Activated CD8-positive, alpha-beta T cell treated with anti-CD3 and anti-CD28 coated beads for 36 hours (primary cell): Measurements from ENCODE around the gene RNF157. TPM values are rescaled to one million over a fixed set of nuclear protein-coding genes. Genes with fewer than 3 reads are reported as not detected.

Experiments
- ATAC-seq: fragments of 200-7000 bp; cut with Tn5 transposase; one replicate; pipeline ENCODE4 v1.10.0; 2021; ENCODE audit warnings: mild to moderate bottlenecking, moderate library complexity
- CTCF ChIA-PET: fragments of 350-600 bp; sonication (Branson Sonifier 250); formaldehyde crosslinking; loops from one replicate; lab custom pipeline; 2021; ENCODE audit warnings: antibody characterized with exemption; lab: Charles Lee
- POLR2A ChIA-PET: fragments of 350-600 bp; sonication (Branson Sonifier 250); formaldehyde crosslinking; loops from one replicate; lab custom pipeline; 2021; ENCODE audit warnings: antibody characterized with exemption; lab: Charles Lee
- DNase-seq: peaks from one replicate; pipeline ENCODE4 v3.0.0-alpha.2; 2020
- H3K27ac Mint-ChIP-seq: one replicate; pipeline ENCODE4 v1.8.0; 2021; ENCODE audit warnings: mild to moderate bottlenecking, mixed read lengths
- H3K27me3 Mint-ChIP-seq: one replicate; pipeline ENCODE4 v1.8.0; 2021; ENCODE audit warnings: mixed read lengths
- H3K36me3 Mint-ChIP-seq: one replicate; pipeline ENCODE4 v1.8.0; 2021; ENCODE audit warnings: low read depth, mixed read lengths
- H3K4me1 Mint-ChIP-seq: one replicate; pipeline ENCODE4 v1.8.0; 2021; ENCODE audit warnings: low read depth, mixed read lengths
- H3K4me3 Mint-ChIP-seq: one replicate; pipeline ENCODE4 v1.8.0; 2021; ENCODE audit warnings: mild to moderate bottlenecking, moderate library complexity, mixed read lengths
- H3K9me3 Mint-ChIP-seq: one replicate; pipeline ENCODE4 v1.8.0; 2021; ENCODE audit warnings: mixed read lengths
- intact Hi-C: fragments of 100-400 bp; cut with micrococcal nuclease; formaldehyde crosslinking; loops from one replicate; pipeline ENCODE4 v1.10.0; 2022
- total RNA-seq, 2 experiments: library from RNA; stranded (reverse); gene quantifications; one replicate each; pipeline ENCODE4 v1.2.3, GENCODE V29; 2021
- TF ChIP-seq, protein P1 (sequence below): fragments of 200-600 bp; IDR thresholded peaks from one replicate; pipeline ENCODE4 v1.8.0; 2022; ENCODE audit warnings: antibody characterized with exemption, mild to moderate bottlenecking

The RNF157 gene
- total RNA-seq, 2 experiments from 2014 or later = 37.2 to 44.5 TPM

DNA sequence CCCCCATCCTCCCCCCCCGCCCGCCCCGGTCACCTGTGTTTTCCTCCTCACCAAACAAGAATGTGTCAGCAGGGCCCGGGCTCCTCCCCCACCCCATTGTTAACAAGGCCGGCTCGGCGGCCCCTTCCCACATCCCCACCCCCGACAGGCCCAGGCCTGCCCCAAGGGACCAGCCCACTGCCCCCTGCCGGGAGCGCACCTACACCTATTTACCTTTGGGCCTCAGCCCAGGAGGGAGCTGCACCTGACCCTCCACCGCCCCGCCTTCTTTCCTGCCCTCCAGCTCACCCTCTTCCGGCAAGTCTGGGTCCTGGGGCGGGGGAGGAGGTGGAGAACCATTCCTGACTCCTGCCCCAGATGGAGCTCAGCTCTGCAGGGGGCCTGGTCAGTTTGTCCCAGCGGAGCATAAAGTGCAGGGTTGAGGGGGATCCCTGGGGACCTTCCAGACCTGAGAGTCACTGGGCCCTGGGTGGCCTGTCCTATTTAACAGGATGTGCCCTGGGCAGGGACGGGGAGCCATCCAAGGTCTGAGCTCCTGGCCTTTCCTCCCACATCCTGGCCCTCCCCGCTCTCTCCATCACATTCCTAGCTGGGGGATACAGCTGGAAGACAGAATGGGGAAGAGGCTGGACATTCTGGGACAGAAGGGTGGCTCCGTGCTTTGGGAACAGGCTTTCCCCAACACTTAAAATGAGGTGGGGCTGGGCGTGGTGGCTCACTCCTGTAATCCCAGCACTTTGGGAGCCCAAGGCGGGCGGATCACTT lies 107.5 kb downstream of the RNF157 start:
- H3K27me3 Mint-ChIP-seq = no peaks in the 10 kb centered on the region
- no peaks in the 10 kb centered on the region for H3K36me3 Mint-ChIP-seq
- H3K4me3 Mint-ChIP-seq = no peak overlapping the region
- ChIA-PET CTCF (interaction anchor here (2.9 to 3.0 kb wide), 3 partner anchors 8 to 147 kb away, joined by 10 to 18 read pairs (median 13); no protein-coding TSS in a partner anchor), POLR2A (interaction anchor here (0.6 to 1.2 kb wide), 5 partner anchors 11 to 222 kb away, joined by 3 to 4 read pairs (median 3); no protein-coding TSS in a partner anchor)
- no peaks in the 10 kb centered on the region for H3K9me3 Mint-ChIP-seq
- TF ChIP-seq, protein P1, sequence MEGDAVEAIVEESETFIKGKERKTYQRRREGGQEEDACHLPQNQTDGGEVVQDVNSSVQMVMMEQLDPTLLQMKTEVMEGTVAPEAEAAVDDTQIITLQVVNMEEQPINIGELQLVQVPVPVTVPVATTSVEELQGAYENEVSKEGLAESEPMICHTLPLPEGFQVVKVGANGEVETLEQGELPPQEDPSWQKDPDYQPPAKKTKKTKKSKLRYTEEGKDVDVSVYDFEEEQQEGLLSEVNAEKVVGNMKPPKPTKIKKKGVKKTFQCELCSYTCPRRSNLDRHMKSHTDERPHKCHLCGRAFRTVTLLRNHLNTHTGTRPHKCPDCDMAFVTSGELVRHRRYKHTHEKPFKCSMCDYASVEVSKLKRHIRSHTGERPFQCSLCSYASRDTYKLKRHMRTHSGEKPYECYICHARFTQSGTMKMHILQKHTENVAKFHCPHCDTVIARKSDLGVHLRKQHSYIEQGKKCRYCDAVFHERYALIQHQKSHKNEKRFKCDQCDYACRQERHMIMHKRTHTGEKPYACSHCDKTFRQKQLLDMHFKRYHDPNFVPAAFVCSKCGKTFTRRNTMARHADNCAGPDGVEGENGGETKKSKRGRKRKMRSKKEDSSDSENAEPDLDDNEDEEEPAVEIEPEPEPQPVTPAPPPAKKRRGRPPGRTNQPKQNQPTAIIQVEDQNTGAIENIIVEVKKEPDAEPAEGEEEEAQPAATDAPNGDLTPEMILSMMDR = no peak
- intact Hi-C loops = no loop called here
- DNase-seq (no peak), ATAC-seq (no peak)
- H3K4me1 Mint-ChIP-seq = peaks cover 18% of the 10 kb centered on the region
- no peak overlapping the region for H3K27ac Mint-ChIP-seq

DNA sequence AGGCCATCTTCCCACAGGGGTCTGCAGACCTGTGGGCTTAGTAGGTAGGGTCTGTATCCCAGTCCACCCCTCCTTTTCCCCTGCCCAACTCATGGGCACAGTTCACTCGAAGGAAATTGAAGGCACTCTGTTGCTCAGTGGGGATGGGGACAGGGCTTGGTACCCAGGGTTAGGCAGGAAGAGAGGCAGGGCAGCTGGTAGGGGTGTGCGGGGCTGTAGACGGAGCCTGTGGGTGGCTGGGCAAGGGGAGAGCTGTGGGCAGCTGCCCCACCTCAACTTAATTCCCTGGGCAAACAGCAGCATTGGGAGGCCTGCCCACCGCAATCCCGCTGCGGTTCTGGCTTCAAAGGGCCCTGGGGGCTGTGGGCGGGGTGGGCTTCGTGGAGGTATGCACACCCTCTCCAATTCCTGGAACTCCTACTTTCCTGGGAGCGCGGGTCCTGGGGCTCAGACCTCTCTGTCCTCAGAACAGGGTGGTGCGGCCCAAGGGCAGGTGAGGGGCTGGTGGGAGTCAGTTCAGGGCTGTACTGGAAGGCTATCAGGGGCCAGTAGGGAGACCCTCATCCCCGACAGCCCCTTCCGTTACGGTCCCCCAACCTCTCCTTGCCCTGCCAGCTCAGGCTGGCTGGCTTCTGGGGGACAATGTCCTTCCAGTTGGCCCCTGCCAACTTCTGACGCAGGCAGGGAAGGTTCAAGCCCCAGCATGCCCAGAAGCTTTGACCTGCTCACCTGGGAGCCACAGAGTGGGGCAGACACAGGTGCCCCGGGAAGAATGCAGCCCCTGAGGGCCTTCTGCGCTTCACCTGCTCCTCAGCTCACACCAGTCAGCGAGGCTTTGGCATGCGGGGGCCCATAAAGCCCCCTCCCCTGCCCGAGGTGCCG lies 108.4 kb downstream of the RNF157 start:
- POLR2A ChIA-PET = interaction anchor here (1.1 to 1.2 kb wide), 2 partner anchors 13 to 142 kb away, joined by 3 read pairs; no protein-coding TSS in a partner anchor
- CTCF ChIA-PET = interaction anchor here (3.0 kb wide), 1 partner anchor 147 kb away, joined by 18 read pairs; no protein-coding TSS in a partner anchor
- intact Hi-C loops = no loop called here
- no peaks in the 10 kb centered on the region for H3K36me3 Mint-ChIP-seq
- TF ChIP-seq, protein P1 = no peak
- H3K27ac Mint-ChIP-seq = no peak overlapping the region
- DNase-seq (no peak), ATAC-seq (no peak)
- no peaks in the 10 kb centered on the region for H3K27me3 Mint-ChIP-seq
- no peak overlapping the region for H3K4me3 Mint-ChIP-seq
- no peaks in the 10 kb centered on the region for H3K9me3 Mint-ChIP-seq
- peaks cover 22% of the 10 kb centered on the region for H3K4me1 Mint-ChIP-seq

DNA sequence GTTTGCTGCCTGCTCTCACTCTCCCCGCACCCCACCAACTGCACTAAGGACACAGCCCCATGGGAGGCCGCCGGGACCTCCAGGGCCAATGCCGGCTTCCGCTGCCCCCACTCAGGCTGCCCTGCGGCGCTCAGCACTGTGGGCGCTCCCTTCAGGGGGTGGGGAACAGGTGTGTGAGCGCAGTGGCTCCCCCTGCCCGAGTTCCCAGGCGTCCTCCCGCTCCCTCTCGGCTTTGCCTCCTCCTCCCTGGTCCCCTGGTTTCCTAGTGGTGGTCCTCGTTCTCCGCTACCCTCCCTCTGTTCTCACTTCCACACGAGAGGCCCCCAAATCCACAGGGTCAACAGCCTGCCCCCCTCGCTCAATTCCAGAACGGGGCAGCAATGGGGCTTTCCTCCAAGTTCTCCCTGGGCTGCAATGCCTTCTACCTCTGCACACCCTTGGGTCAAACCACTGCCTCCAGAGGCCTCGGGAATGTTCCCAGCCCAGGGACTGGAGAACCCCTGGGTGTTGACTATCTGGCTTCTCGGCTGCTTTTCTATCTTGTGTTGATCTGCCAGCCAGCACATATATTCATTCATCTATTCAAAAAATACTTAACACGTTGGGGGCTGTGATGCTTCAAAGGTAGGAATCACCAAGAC lies 109.1 kb downstream of the RNF157 start:
- Mint-ChIP-seq H3K4me3 (no peak overlapping the region), H3K36me3 (no peaks in the 10 kb centered on the region), H3K9me3 (no peaks in the 10 kb centered on the region), H3K4me1 (peaks cover 28% of the 10 kb centered on the region), H3K27ac (no peak overlapping the region), H3K27me3 (no peaks in the 10 kb centered on the region)
- ChIA-PET POLR2A (interaction anchor here (1.0 to 1.2 kb wide), 2 partner anchors 10 to 141 kb away, joined by 3 to 4 read pairs; partner anchors contain the start of gene FOXJ1), CTCF (interaction anchor here (1.3 to 13.9 kb wide), 3 partner anchors 22 to 168 kb away, joined by 4 to 236 read pairs (median 5); no protein-coding TSS in a partner anchor)
- intact Hi-C loops = no loop called here
- TF ChIP-seq, protein P1 = no peak
- no peak for ATAC-seq
- DNase-seq = no peak

DNA sequence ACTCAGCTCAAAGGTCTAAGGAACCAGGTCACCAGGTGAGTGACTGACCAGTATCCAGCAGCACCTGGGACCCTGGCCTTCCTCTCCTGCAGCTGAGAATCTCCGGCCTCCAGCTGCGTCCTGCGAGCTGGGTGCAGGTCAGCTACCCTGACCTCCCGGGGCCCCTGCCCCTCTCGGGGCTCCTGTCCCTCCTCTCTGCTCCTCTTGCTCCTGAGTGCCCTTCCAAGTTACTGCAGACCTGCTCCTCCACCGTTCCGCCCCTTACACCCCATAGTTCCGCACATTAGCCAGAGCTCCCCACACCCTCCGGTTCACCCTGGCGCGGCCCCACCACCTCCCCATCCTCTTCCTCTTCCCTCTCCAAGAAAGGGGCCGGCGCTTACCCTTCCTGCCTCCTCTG lies 109.8 kb downstream of the RNF157 start:
- Mint-ChIP-seq H3K4me1 (peaks cover 27% of the 10 kb centered on the region), H3K9me3 (no peaks in the 10 kb centered on the region), H3K27me3 (no peaks in the 10 kb centered on the region), H3K27ac (no peak overlapping the region), H3K36me3 (no peaks in the 10 kb centered on the region), H3K4me3 (no peak overlapping the region)
- TF ChIP-seq, protein P1 = no peak
- CTCF ChIA-PET = interaction anchor here (1.3 to 13.9 kb wide), 4 partner anchors 11 to 169 kb away, joined by 4 to 236 read pairs (median 7); partner anchors contain the start of gene FOXJ1
- intact Hi-C loops = no loop called here
- POLR2A ChIA-PET = interaction anchor here (1.0 to 1.4 kb wide), 3 partner anchors 11 to 142 kb away, joined by 3 to 4 read pairs (median 4); partner anchors contain the start of gene FOXJ1
- DNase-seq (no peak), ATAC-seq (no peak)
